ENCODE results near the gene TERT.

DNA sequence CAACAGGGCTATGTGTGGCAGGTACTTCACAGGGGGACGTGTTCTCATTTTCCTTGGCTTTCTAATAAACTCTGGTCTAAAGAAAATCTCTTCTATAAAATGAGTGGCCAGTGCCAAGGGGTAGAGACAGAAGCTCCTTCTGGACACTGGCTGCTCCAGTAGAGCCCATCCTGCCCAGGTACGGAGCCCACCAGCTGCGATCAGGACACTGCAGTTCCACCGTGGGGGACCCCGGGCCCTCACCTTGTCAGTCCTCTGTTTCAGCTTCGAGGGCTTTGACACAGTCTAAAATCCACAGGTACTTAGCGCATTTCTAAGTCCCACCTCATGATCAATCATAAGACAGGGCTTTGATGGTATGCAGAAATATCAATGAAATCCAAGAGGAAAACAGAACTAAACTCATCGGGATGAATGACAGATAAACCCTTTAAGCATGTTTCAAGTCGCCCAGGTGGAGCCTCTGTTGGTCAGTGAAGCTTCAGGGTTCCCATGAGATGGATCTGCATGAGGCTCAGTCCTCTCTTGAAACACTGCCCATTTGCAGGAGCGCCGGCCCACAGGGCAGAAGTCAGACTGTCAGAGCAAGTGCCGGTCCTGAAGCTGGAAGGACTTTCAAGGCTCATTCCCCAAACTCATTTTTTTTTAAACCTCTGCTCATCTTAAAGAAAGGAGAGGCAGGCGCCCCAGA lies 20.3 kb upstream of the TERT start:
- TF ChIP-seq POLR2AphosphoS5 (IDR thresholded peaks at IDR 0.05): no peak
- TF ChIP-seq, protein P1, sequence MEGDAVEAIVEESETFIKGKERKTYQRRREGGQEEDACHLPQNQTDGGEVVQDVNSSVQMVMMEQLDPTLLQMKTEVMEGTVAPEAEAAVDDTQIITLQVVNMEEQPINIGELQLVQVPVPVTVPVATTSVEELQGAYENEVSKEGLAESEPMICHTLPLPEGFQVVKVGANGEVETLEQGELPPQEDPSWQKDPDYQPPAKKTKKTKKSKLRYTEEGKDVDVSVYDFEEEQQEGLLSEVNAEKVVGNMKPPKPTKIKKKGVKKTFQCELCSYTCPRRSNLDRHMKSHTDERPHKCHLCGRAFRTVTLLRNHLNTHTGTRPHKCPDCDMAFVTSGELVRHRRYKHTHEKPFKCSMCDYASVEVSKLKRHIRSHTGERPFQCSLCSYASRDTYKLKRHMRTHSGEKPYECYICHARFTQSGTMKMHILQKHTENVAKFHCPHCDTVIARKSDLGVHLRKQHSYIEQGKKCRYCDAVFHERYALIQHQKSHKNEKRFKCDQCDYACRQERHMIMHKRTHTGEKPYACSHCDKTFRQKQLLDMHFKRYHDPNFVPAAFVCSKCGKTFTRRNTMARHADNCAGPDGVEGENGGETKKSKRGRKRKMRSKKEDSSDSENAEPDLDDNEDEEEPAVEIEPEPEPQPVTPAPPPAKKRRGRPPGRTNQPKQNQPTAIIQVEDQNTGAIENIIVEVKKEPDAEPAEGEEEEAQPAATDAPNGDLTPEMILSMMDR (IDR thresholded peaks at IDR 0.05): no peak
